ENCODE data around the gene CACNA1C. TPM values are rescaled to one million over a fixed set of nuclear protein-coding genes. Genes with fewer than 3 reads are reported as not detected.
A peak's percentile ranks its signal among the peaks of the same experiment; 100 is the strongest.

Gene CACNA1C
- total RNA-seq, 1 experiment from 2014 or later, result 0.35 TPM

DNA sequence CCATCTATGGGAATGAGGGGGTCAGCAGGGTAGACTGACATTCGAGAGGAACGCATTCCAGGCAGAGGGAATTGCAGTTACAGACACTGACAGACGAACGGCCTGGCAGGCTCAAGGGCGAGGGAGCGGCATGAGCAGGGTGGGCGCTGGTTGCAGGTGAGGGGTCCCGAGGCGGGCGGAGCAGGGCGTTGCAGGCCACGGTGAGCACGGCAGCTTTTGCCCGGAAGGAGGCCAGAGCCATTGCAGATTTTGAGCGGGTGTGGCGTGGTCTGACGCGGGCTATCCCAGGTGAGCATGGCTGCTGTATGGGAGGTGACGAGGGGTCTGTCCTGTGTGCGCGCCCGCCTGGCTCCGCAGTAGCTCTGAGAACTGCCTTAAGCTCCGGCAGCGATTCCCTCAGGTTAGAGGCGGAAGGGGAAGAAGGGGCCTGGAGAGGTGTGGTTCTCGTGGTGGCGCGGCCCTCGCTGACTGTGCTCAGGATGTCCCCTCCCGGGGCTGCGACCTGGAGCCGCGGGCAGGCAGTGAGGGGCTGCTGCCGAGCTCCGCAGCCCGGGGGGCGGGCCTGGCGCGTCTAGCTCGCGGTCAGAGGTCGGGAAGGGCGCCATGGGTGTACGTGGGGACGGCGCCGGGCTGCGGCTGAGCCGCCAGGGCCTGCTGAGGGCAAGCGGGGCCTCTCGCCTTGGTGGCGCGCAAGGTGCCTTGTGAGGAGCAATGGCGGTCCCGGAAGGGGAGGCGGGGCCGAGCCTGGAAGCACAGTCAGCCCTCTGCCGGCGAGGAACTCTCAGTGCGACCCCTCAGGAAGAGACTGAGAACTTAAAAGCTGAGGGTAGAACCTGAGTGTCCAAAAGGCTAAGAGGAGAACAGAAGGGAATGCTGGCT is 177.1 kb downstream of the CACNA1C start:
- no peaks in the 10 kb centered on the region for H3K27me3 ChIP-seq (ENCODE audit: control insufficient read depth, insufficient read depth, low read length)
- no peaks in the 10 kb centered on the region for H3K36me3 ChIP-seq (replicated peaks; ENCODE audit: control insufficient read depth, insufficient read depth, low read length)
- H3K4me3 ChIP-seq (ENCODE audit: insufficient read depth, low read depth, low read length), result no peak overlapping the region
- DNase-seq, result peak; percentile 76

DNA sequence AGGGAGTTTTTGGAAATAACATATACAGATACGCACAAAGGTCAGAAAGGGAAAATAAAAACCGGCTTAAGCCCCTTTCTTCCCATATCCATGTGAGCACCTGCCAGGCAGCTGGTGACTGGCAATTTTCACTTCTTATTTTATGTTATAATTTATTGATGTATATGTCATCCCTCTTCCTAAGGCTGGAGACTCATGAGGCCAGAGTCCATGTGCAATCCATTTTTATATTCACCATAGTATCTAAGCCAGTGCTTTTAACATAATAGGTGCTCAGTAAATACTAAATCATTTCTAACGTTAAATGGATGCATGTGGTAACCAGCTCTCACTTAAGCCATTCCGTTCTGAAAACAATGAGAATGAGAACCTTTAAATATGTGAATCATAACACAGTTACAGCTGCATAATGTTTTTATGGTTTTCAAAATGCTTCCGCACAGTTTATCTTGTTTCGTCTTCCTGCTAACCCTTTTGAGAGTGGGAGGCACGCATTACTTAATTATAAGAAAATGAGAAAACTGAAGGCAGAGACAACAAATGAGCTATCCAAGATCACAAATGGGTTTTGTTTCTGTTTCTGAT is 178.3 kb downstream of the CACNA1C start:
- Histone ChIP-seq H3K27me3 (ENCODE audit: control insufficient read depth, insufficient read depth, low read length) (no peaks in the 10 kb centered on the region), H3K4me3 (ENCODE audit: insufficient read depth, low read depth, low read length) (no peak overlapping the region), H3K36me3 (replicated peaks; ENCODE audit: control insufficient read depth, insufficient read depth, low read length) (no peaks in the 10 kb centered on the region)
- DNase-seq, result no peak

- Histone ChIP-seq H3K36me3 (replicated peaks; ENCODE audit: control insufficient read depth, insufficient read depth, low read length) (no peaks in the 10 kb centered on the region), H3K27me3 (ENCODE audit: control insufficient read depth, insufficient read depth, low read length) (no peaks in the 10 kb centered on the region)
Measured at GRCh38 chr12:2231956-2232355, 179.2 kb downstream of the CACNA1C start.

GRCh38 chr12:2233034-2233433 is 180.2 kb downstream of the CACNA1C start:
- H3K27me3 ChIP-seq (ENCODE audit: control insufficient read depth, insufficient read depth, low read length), result no peaks in the 10 kb centered on the region
- DNase-seq, result no peak
- no peaks in the 10 kb centered on the region for H3K36me3 ChIP-seq (replicated peaks; ENCODE audit: control insufficient read depth, insufficient read depth, low read length)
- no peak overlapping the region for H3K4me3 ChIP-seq (ENCODE audit: insufficient read depth, low read depth, low read length)

More at GRCh38 chr12:2231956-2232355, 179.2 kb downstream of the CACNA1C start:
- no peak for DNase-seq
- H3K4me3 ChIP-seq (ENCODE audit: insufficient read depth, low read depth, low read length), result no peak overlapping the region

GRCh38 chr12:2234091-2234490 is 181.3 kb downstream of the CACNA1C start:
- no peaks in the 10 kb centered on the region for H3K36me3 ChIP-seq (replicated peaks; ENCODE audit: control insufficient read depth, insufficient read depth, low read length)
- H3K27me3 ChIP-seq (ENCODE audit: control insufficient read depth, insufficient read depth, low read length), result no peaks in the 10 kb centered on the region
- no peak for DNase-seq
- H3K4me3 ChIP-seq (ENCODE audit: insufficient read depth, low read depth, low read length), result no peak overlapping the region

GRCh38 chr12:2234646-2235350 is 182.0 kb downstream of the CACNA1C start:
- H3K4me3 ChIP-seq (ENCODE audit: insufficient read depth, low read depth, low read length), result no peak overlapping the region
- H3K27me3 ChIP-seq (ENCODE audit: control insufficient read depth, insufficient read depth, low read length), result no peaks in the 10 kb centered on the region
- DNase-seq, result no peak
- H3K36me3 ChIP-seq (replicated peaks; ENCODE audit: control insufficient read depth, insufficient read depth, low read length), result no peaks in the 10 kb centered on the region

DNA sequence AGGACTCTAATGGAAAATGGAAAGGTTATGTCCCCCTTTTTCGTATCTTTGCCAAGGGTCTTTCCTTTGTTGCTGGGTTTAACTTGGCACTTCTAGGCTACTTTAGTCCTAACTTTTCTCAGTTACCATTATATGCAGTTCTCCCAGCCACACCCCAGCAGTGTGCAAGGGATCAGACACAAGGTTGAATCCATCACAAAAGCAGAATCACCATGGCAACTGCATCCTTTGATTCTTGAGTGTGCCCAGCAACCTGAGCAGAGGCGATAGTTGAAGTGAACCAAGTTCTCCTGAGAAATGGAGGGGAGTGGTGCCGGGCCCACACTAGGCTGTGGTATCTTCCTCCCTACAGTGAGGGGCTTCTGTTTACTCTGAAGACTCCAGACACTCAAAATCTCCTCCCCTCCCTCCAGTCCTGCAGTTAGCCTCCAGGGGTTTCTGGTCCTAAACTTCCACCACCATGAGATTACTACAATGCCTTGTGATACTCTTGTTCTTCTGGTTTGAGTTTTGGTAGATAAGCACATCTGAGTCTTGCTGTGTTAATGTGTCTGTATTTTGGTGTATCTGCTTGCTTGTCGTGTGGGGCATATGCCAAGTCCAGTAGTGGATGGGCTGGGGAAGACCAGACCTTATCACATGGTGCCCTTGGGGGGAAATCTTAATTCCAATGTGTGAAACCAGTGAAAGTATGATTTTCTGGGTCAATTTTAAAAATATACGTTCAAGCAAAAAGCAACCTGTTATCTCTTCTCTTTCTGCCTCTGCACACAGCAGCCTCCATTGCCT is 183.9 kb downstream of the CACNA1C start:
- no peak overlapping the region for H3K4me3 ChIP-seq (ENCODE audit: insufficient read depth, low read depth, low read length)
- H3K36me3 ChIP-seq (replicated peaks; ENCODE audit: control insufficient read depth, insufficient read depth, low read length), result no peaks in the 10 kb centered on the region
- H3K27me3 ChIP-seq (ENCODE audit: control insufficient read depth, insufficient read depth, low read length), result no peaks in the 10 kb centered on the region
- no peak for DNase-seq

DNA sequence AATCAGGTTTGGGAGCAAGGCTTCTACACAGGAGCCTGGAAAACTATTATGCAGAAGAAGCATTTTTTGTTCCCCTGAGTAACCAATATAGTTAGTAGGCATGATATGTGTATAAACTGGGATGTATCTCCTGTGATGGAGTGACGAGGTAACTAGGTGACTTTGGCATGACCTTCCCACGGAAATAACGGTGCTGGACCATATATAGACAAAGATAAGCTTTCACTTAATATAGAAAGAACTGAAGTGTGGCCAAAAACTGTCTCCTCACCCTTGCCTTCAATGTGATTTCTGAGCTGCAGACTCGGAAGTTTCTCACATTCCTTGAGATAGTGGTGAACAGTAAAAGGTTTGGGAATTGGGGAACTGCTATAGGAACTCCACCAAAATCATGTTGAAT is 185.3 kb downstream of the CACNA1C start:
- no peaks in the 10 kb centered on the region for H3K36me3 ChIP-seq (replicated peaks; ENCODE audit: control insufficient read depth, insufficient read depth, low read length)
- H3K27me3 ChIP-seq (ENCODE audit: control insufficient read depth, insufficient read depth, low read length), result no peaks in the 10 kb centered on the region
- no peak overlapping the region for H3K4me3 ChIP-seq (ENCODE audit: insufficient read depth, low read depth, low read length)
- DNase-seq, result no peak

- Histone ChIP-seq H3K36me3 (replicated peaks; ENCODE audit: control insufficient read depth, insufficient read depth, low read length) (no peaks in the 10 kb centered on the region), H3K4me3 (ENCODE audit: insufficient read depth, low read depth, low read length) (no peak overlapping the region), H3K27me3 (ENCODE audit: control insufficient read depth, insufficient read depth, low read length) (no peaks in the 10 kb centered on the region)
- DNase-seq, result peak; percentile 40
Measured at GRCh38 chr12:2239381-2239871, 186.6 kb downstream of the CACNA1C start.

DNA sequence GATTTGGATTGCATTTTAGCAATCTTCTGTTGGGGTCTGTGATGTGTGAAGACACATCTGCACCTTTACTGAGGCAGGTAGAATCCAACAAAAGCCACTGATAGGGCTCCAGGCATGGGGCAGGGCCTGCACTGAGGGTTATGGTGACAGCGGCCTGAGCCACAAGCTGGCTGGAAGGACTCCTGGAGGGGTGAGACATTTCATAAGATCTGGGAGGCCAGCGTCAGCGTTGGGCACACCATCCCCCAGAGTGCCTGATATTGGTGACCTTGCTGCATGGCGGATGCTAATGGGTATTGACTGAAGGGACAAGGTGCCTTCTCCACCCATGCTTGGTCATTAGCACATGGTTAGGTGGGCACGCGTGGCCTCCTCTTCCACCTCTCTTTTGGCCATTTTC is 187.6 kb downstream of the CACNA1C start:
- DNase-seq, result no peak
- Histone ChIP-seq H3K27me3 (ENCODE audit: control insufficient read depth, insufficient read depth, low read length) (no peaks in the 10 kb centered on the region), H3K4me3 (ENCODE audit: insufficient read depth, low read depth, low read length) (no peak overlapping the region), H3K36me3 (replicated peaks; ENCODE audit: control insufficient read depth, insufficient read depth, low read length) (no peaks in the 10 kb centered on the region)

GRCh38 chr12:2240984-2241383 is 188.2 kb downstream of the CACNA1C start:
- Histone ChIP-seq H3K4me3 (ENCODE audit: insufficient read depth, low read depth, low read length) (no peak overlapping the region), H3K27me3 (ENCODE audit: control insufficient read depth, insufficient read depth, low read length) (no peaks in the 10 kb centered on the region), H3K36me3 (replicated peaks; ENCODE audit: control insufficient read depth, insufficient read depth, low read length) (no peaks in the 10 kb centered on the region)
- DNase-seq, result no peak

- DNase-seq, result no peak
- no peaks in the 10 kb centered on the region for H3K36me3 ChIP-seq (replicated peaks; ENCODE audit: control insufficient read depth, insufficient read depth, low read length)
- no peaks in the 10 kb centered on the region for H3K27me3 ChIP-seq (ENCODE audit: control insufficient read depth, insufficient read depth, low read length)
- H3K4me3 ChIP-seq (ENCODE audit: insufficient read depth, low read depth, low read length), result no peak overlapping the region
Measured at GRCh38 chr12:2242216-2242615, 189.4 kb downstream of the CACNA1C start.

DNA sequence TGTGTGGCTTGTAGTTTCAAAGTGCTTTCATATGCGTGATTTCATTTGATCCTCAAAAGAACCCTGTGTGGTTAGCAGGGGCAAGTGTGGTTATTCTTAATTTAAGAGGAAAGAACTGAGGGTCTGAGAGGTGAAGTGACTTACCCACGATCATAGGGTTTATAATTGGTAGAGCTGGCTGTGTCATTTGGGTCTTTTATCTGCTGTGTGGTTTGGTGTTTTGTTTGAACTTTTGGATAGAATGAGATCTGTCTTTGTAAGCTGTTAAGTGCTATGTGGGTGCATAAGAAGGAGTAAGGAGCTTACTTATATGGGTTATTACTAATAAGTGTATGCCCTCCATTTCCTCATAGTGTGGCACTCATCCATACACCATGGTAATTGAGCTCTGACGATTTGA is 190.0 kb downstream of the CACNA1C start:
- Histone ChIP-seq H3K27me3 (ENCODE audit: control insufficient read depth, insufficient read depth, low read length) (no peaks in the 10 kb centered on the region; the same call in 1 of the 2 replicates), H3K4me3 (ENCODE audit: insufficient read depth, low read depth, low read length) (no peak overlapping the region), H3K36me3 (replicated peaks; ENCODE audit: control insufficient read depth, insufficient read depth, low read length) (no peaks in the 10 kb centered on the region)
- no peak for DNase-seq

- no peak for DNase-seq
- H3K36me3 ChIP-seq (replicated peaks; ENCODE audit: control insufficient read depth, insufficient read depth, low read length), result no peaks in the 10 kb centered on the region
- no peaks in the 10 kb centered on the region; the same call in 1 of the 2 replicates for H3K27me3 ChIP-seq (ENCODE audit: control insufficient read depth, insufficient read depth, low read length)
- H3K4me3 ChIP-seq (ENCODE audit: insufficient read depth, low read depth, low read length), result no peak overlapping the region
Measured at GRCh38 chr12:2243275-2243674, 190.5 kb downstream of the CACNA1C start.

Measured in H7 (cell line).